ENCODE data around the gene ITGA5. TPM values are rescaled to one million over a fixed set of nuclear protein-coding genes. Genes with fewer than 3 reads are reported as not detected.

The ITGA5 gene
- total RNA-seq, 1 experiment from 2014 or later = 35.9 TPM

- H3K27me3 ChIP-seq (ENCODE audit: low read length) = no peaks in the 10 kb centered on the region
- H3F3A ChIP-seq (ENCODE audit: low read length, unreplicated experiment) = peaks cover 4% of the 10 kb centered on the region
- DNase-seq = no peak
- H3K4me2 ChIP-seq (ENCODE audit: low read length) = no peak overlapping the region
- ChIA-PET POLR2A (ENCODE audit: unreplicated experiment) (interaction anchor here (0.6 kb wide), 1 partner anchor 196 kb away, joined by 8 read pairs; no protein-coding TSS in a partner anchor), CTCF (interaction anchor here (1.0 kb wide), 1 partner anchor 16 kb away, joined by 3 read pairs; no protein-coding TSS in a partner anchor)
- ATAC-seq = no peak
- no peak overlapping the region for H2AFZ ChIP-seq (ENCODE audit: low read length)
- BruUV-seq (replicated peaks) = no TSS peak
- no peaks in the 10 kb centered on the region for H3K36me3 ChIP-seq (ENCODE audit: low read depth, low read length)
- no peak overlapping the region for H3K9ac ChIP-seq (ENCODE audit: low read length)
- no peaks in the 10 kb centered on the region for H4K20me1 ChIP-seq (ENCODE audit: low read length)
- no peak for TF ChIP-seq EZH2 (IDR thresholded peaks at IDR 0.05; ENCODE audit: low read length, unreplicated experiment)
- no peak for TF ChIP-seq CTCF (conservative IDR thresholded peaks at IDR 0.05; ENCODE audit: low read depth, low read length)
- no peak for TF ChIP-seq EZH2phosphoT487 (IDR thresholded peaks at IDR 0.05; ENCODE audit: borderline replicate concordance, low read length)
- H3K9me3 ChIP-seq (ENCODE audit: low read length) = no peaks in the 10 kb centered on the region
- H3K27ac ChIP-seq (ENCODE audit: low read length) = no peak overlapping the region
- H3K4me3 ChIP-seq (ENCODE audit: low read length) = no peak overlapping the region
- peaks cover 39% of the 10 kb centered on the region for H3K4me1 ChIP-seq (ENCODE audit: insufficient read depth, low read length)
- peaks cover 34% of the 10 kb centered on the region for H3K79me2 ChIP-seq (ENCODE audit: low read length)
- H3K9me2 ChIP-seq (replicated peaks; ENCODE audit: low read length) = no peaks in the 10 kb centered on the region
- intact Hi-C loops (cut with micrococcal nuclease) = no loop called here
These were observed 3.7 kb downstream of the ITGA5 start for GRCh38 chr12:54415221-54415929.

- no peaks in the 10 kb centered on the region for H3K9me2 ChIP-seq (replicated peaks; ENCODE audit: low read length)
- no TSS peak for BruUV-seq (replicated peaks)
- H3K27me3 ChIP-seq (ENCODE audit: low read length) = no peaks in the 10 kb centered on the region
- ChIA-PET POLR2A (ENCODE audit: unreplicated experiment) (no interaction called here), CTCF (interaction anchor here (1.1 kb wide), 1 partner anchor 14 kb away, joined by 6 read pairs; no protein-coding TSS in a partner anchor)
- H3K79me2 ChIP-seq (ENCODE audit: low read length) = peaks cover 29% of the 10 kb centered on the region
- intact Hi-C loops (cut with micrococcal nuclease) = no loop called here
- no peaks in the 10 kb centered on the region for H4K20me1 ChIP-seq (ENCODE audit: low read length)
- no peak overlapping the region for H3K4me3 ChIP-seq (ENCODE audit: low read length)
- peaks cover 4% of the 10 kb centered on the region for H3F3A ChIP-seq (ENCODE audit: low read length, unreplicated experiment)
- ATAC-seq = peak; percentile 44; the same call in 1 of the 2 replicates
- TF ChIP-seq EZH2 (IDR thresholded peaks at IDR 0.05; ENCODE audit: low read length, unreplicated experiment) = no peak
- no peak for TF ChIP-seq CTCF (conservative IDR thresholded peaks at IDR 0.05; ENCODE audit: low read depth, low read length)
- no peak for TF ChIP-seq EZH2phosphoT487 (IDR thresholded peaks at IDR 0.05; ENCODE audit: borderline replicate concordance, low read length)
- H2AFZ ChIP-seq (ENCODE audit: low read length) = no peak overlapping the region
- no peaks in the 10 kb centered on the region; the same call in 1 of the 2 replicates for H3K36me3 ChIP-seq (ENCODE audit: low read depth, low read length)
- H3K4me1 ChIP-seq (ENCODE audit: insufficient read depth, low read length) = peaks cover 29% of the 10 kb centered on the region
- no peak overlapping the region for H3K9ac ChIP-seq (ENCODE audit: low read length)
- no peak overlapping the region for H3K27ac ChIP-seq (ENCODE audit: low read length)
- H3K9me3 ChIP-seq (ENCODE audit: low read length) = no peaks in the 10 kb centered on the region
- H3K4me2 ChIP-seq (ENCODE audit: low read length) = 0 out of 2 replicates have a peak overlapping the region, but pooled peaks have one; percentile 13
- no peak for DNase-seq
These were observed 5.5 kb downstream of the ITGA5 start for GRCh38 chr12:54413284-54414190.
